ENCODE measurements around the gene MEN1.
"Not testable (repeated sequence)": the region's sequence is repeated elsewhere in the genome, so short reads cannot be mapped to it uniquely, and the experiment has no call there.

- TF ChIP-seq POLR2A (IDR thresholded peaks at IDR 0.05; ENCODE audit: low read depth, low read length); PAX5 (IDR thresholded peaks at IDR 0.05; ENCODE audit: insufficient read depth, low read length, severe bottlenecking); TAF1 (IDR thresholded peaks at IDR 0.05; ENCODE audit: low read depth, low read length); POLR2AphosphoS5 (IDR thresholded peaks at IDR 0.05; ENCODE audit: low read depth, low read length); POU2F2 (IDR thresholded peaks at IDR 0.05; ENCODE audit: low read depth, low read length); SPI1 (IDR thresholded peaks at IDR 0.05; ENCODE audit: low read depth, low read length): not testable (repeated sequence)
Observed at GRCh38 chr11:64845776-64846129, 35.4 kb upstream of the MEN1 start.
